GM19099 (cell line): ENCODE results near the gene UPF3A.

Experiments used
- POLR2A ChIP-seq: IDR thresholded peaks from 3 replicates; pipeline ENCODE4 v1.6.1; 2011; ENCODE audit warnings: low read depth; ENCODE audit not compliant: insufficient read length; ENCODE audit errors: extremely low read depth

UPF3A gene

DNA sequence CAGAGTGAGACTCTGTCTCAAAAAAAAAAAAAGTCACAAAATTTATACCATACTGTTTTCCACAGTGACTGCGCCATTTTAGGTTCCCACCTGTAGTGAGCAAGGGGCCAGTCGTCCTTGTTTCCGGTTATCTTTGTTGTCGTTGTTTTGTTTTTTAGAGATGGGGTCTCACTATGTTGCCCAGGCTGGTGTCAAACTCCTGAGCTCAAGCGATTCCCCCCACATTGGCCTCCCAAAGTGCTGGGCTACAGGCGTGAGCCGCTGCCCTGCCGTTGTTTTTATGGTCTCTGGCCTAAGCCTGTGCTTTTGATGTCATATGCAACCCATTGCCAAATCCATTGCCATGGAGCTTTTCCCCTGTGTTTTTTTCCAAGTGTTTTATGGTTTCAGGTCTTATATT lies 3.3 kb downstream of the UPF3A start:
- no peak for TF ChIP-seq POLR2A

DNA sequence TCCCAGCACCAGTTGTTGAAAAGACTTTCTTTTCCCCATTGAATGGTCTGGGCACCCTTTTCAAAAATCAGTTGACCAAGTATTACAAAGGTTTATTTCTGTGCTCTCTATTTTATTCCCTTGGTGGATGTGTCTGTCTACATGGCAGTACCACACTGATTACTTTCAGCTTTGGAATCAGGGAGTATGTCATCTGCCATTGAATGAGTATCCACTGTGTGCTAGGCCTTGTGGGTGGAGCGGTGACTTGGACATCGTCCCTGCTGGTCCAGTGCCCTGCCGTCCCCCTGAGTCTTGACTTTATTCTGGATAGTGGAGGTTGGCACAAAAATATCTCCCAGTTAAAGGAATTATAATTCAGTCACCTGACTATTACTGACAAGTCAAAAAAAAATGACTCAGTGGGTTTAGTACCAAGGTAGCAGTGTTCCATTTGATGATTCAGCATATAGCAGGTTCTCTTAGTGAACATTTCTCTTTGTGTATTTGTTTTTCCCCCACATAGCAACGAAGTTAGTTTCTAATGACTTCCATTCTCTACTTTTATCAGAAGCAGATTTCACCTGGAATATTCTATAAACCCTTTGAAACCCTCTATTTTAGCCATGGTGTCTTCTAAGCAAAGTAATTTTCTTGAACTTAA lies 3.9 kb downstream of the UPF3A start:
- TF ChIP-seq POLR2A = no peak

- TF ChIP-seq POLR2A = no peak
These were observed 5.4 kb downstream of the UPF3A start for GRCh38 chr13:114286808-114287207.

DNA sequence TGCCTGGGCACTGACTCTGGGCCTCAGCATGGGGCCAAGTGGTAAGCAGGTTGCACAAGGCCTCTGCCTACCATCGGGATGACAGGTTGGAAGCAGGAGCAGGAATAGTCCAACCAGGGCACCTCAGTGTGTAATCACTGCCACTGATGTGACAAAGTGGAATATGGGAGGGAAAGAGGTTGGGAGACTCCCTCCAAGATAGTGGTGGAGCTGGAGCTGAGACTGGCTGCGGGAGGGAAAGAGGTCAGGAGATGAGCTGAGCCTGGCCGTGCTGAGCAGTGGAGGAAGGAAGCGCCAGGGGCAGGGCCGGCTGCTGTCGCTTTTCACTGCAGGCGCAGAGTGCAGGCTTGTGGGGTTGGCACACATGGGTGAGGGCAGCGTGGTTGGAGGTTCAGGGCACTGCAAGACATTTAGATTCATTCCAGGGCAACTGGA lies 6.8 kb downstream of the UPF3A start:
- no peak for TF ChIP-seq POLR2A

DNA sequence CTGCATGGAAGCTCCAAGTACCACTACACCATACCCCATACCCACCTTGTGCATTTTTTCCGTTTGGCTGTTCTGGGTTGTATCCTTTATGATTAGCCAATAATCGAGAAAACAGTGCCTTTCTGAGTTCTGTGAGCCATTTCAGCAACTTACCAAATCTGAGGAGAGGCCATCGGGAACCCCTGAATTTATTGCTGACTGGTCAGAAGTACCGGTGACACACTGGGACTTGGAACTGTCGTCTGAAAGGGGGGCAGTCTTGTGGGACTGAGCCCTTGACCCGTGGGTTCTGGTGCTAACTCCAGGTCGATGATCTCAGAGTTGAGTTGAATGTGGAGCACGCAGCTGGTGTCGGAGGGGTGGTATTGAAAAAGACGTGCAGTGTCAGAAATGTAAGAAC lies 15.0 kb downstream of the UPF3A start:
- TF ChIP-seq POLR2A = no peak

GRCh38 chr13:114296902-114297301 lies 15.5 kb downstream of the UPF3A start:
- TF ChIP-seq POLR2A = no peak

DNA sequence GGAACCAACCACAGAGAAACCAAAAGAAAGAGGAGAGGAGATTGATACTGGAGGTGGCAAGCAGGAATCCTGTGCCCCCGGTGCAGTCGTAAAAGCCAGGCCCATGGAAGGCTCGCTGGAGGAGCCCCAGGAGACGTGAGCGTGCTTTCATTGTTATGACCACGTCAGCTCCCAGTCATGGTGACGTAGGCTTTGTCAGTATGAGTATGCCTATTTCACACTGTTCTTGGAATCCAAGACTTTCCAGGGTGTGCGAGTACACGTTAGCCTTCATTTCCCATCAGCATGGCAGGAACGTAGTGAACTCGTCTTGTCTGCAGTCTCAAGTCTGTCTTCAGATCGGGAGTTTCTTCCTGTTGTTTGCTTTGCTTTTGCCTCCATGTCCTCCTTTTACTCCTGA lies 17.5 kb downstream of the UPF3A start:
- no peak for TF ChIP-seq POLR2A

DNA sequence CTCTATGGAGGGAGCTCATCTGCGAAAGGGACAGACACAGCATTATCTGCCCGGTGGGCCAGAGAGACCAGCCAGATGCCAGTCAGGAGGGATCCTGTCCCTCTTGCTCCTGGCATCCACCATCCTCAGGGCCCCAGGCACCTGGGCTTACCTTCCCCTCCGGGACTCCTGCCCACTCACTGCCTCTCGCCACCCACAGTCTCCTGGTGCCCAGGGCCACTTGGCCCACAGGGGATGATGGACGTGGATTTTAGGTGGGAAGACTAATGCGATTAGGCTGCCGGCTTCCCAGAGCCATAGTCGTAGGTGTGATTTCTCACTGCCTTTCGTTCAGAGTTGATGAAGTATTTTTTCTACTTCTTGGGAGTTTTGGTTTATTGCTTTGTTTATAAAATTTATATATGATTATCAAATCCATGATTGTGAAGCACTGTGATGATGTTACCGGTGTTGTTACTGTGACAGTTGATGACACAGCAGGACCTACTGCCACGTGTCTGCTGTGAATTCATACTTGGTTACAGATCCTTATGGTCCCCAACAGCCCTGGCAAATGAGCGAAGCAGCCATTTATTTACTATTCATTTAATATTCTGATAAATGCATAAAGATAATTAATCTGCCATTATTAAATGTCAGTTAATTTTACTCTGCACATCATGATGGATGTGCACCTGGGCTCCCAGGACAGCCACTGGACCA lies 18.4 kb downstream of the UPF3A start:
- no peak for TF ChIP-seq POLR2A

GRCh38 chr13:114303700-114304327 lies 22.4 kb downstream of the UPF3A start:
- TF ChIP-seq POLR2A = no peak

- no peak for TF ChIP-seq POLR2A
These were observed 23.1 kb downstream of the UPF3A start for GRCh38 chr13:114304346-114305034.

DNA sequence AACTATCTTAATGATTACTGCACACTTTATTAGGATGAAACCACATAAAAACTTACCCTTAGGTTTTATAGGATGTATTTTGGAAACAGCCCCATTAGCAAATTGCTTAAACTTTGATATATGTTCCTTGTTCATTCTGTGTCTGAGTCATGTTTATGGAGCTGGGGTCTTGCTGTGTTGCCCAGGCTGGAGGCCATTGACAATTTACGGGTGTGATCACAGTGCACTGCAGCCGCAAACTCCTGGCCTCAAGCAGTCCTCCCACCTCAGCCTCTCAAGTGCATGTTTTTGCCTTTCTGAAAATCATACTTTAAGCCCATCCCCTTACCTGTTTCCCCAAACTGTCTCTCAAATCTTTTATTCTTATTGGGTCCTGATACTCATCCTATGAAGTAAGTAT lies 27.7 kb downstream of the UPF3A start:
- no peak for TF ChIP-seq POLR2A

DNA sequence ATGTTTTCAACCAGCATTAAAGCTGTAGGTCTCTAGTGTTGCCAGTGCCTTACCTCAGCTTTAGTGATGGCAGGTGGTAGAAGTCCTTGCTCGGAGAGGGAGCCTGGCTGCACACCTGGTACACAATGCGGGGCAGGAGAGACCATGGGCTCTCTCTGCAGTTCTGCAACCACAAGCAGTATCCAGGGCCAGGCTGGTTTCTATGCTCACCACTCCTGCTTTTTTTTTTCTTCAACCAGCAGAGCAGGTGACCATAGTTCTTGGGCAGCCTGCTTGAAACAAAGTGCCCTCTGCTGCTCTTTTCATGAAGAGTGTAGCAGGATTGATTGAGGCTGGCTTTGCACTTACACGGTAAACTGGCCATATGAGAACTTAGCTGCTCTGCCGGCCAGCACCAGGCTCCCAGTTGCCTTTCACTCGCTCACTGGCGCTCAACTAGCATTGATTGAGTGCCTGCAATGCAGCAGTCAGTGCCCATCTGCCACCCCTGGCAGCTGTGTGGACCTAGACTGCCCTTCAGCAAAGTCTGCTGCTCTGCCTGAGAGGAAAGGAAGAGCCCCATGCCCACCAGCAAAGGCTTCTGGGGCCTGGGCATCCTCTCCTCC lies 28.5 kb downstream of the UPF3A start:
- TF ChIP-seq POLR2A = no peak

DNA sequence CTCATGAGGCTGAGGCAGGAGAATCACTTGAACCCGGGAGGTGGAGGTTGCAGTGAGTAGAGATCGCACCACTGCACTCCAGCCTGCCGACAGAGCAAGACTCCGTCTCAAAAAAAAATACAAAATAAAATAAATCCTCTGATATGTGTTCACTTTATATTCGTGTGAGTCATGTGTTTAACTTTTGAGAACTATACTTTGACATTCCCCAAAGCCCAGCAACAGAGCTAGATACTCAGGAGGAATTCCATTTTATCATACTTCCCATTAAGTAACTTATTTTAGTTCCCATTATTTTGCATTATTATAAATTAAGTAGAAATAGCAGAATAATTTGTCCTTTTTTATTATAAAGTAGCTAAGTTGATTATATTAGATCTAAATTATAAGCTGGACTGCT lies 29.6 kb downstream of the UPF3A start:
- no peak for TF ChIP-seq POLR2A

DNA sequence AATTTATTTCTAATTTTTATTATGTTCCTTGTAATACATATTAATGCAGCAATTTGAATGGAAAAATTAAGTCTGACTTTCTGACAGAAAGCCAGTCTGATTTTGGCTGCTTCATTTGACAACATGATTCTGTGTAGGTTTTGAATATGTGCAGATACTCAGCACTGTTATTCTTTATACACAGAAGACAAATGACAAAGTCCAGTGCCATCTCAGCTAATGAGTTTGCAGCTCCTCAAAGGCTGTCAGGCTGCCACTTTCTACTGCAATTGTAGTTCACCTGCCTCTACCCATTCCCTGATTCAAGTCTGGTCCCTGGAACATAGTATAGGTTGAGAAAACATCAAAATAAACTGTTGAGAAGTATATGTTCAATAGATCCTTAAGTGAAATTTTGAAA lies 30.0 kb downstream of the UPF3A start:
- no peak for TF ChIP-seq POLR2A

DNA sequence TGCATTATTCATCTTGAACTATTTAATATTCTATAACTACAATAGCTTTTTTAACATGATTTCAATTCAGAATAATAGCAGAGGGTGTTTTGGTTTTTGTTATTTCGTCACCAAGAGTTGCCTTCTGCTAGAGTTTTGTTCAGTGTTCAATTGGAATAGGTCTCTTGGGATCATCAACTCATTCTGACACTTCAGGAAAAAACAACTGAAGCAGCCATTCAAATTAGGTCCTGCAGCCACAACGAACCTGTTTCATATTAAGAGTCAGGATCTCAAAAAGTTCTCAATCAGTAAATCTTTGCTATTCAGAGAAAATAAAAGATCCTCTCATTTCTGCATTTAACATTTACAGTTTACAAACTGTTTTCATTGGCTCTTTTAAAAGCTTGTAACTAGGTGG lies 30.5 kb downstream of the UPF3A start:
- TF ChIP-seq POLR2A = no peak
